HUES64 (cell line): ENCODE measurements around the gene DZIP1. TPM values are rescaled to one million over a fixed set of nuclear protein-coding genes. Genes with fewer than 3 reads are reported as not detected.
"Not testable (repeated sequence)": the region's sequence is repeated elsewhere in the genome, so short reads cannot be mapped to it uniquely, and the experiment has no call there.

ENCODE experiments used
- H3K27ac ChIP-seq: 2 replicates; pipeline ENCODE4 v1.7.0; 2013; ENCODE audit warnings: low read depth, low read length, inconsistent platforms
- H3K27me3 ChIP-seq: 2 replicates; pipeline ENCODE4 v1.6.1; 2013; ENCODE audit warnings: mild to moderate bottlenecking, low read length; ENCODE audit not compliant: insufficient read depth
- H3K36me3 ChIP-seq: 2 replicates; pipeline ENCODE4 v1.6.1; 2013; ENCODE audit warnings: mild to moderate bottlenecking, low read length; ENCODE audit not compliant: insufficient read depth
- H3K4me1 ChIP-seq: 2 replicates; pipeline ENCODE4 v1.6.1; 2013; ENCODE audit warnings: mild to moderate bottlenecking, low read length, moderate library complexity; ENCODE audit not compliant: insufficient read depth
- H3K4me3 ChIP-seq: 2 replicates; pipeline ENCODE4 v1.5.1; 2013; ENCODE audit warnings: mild to moderate bottlenecking, low read length, moderate library complexity
- H3K9ac ChIP-seq: 2 replicates; pipeline ENCODE4 v1.6.1; 2013; ENCODE audit warnings: mild to moderate bottlenecking, low read depth, low read length
- H3K9me3 ChIP-seq: 2 replicates; pipeline ENCODE4 v1.6.1; 2013; ENCODE audit warnings: low read depth, low read length; ENCODE audit not compliant: insufficient read depth
- WGBS: fragments of 150-250, 120-280 bp; methylation state at CpG from one replicate; pipeline ENCODE4 v1.1.7; 2013; ENCODE audit warnings: missing lambda C conversion rate; 5-methylcytosine and 5-hydroxymethylcytosine counted together
- polyA plus RNA-seq, 2 experiments: library from polyadenylated mRNA; stranded (reverse); fragments of 50-300 nt; gene quantifications; one replicate each; pipeline ENCODE4 v1.2.3, GENCODE V29; 2013

DZIP1 gene
- 22.0 TPM for polyA plus RNA-seq (2013, experiment 1 of 2)
- 33.2 TPM for polyA plus RNA-seq (2013, experiment 2 of 2)

- H3K27ac ChIP-seq: peak within 1 kb of the TSS; percentile 54; the same call in 1 of the 2 replicates
- WGBS: 6% methylated on average over 29 of the region's 30 CpGs
- H3K36me3 ChIP-seq: peaks cover 13% of the 10 kb centered on the region
- H3K4me1 ChIP-seq: peaks cover 20% of the 10 kb centered on the region
- H3K27me3 ChIP-seq: peaks cover 17% of the 10 kb centered on the region
- peak within 1 kb of the TSS; percentile 74 for H3K4me3 ChIP-seq
- H3K9me3 ChIP-seq: no peaks in the 10 kb centered on the region
- peak within 1 kb of the TSS; percentile 85 for H3K9ac ChIP-seq
Observed at GRCh38 chr13:95644601-95645052, at the start of gene DZIP1. Gene DZIP1, minus strand, starts transcription at chr13:95644706. Its CDS starts 2,677 bp downstream, at chr13:95642029.

GRCh38 chr13:95690986-95691385 lies 46.5 kb upstream of the DZIP1 start:
- H3K9me3 ChIP-seq, H3K27me3 ChIP-seq, H3K27ac ChIP-seq, H3K4me1 ChIP-seq, H3K4me3 ChIP-seq, H3K9ac ChIP-seq, H3K36me3 ChIP-seq: not testable (repeated sequence)
- 97% methylated on average over 23 of the region's 28 CpGs for WGBS

GRCh38 chr13:95689582-95689926 lies 45.0 kb upstream of the DZIP1 start:
- H3K27me3 ChIP-seq: no peaks in the 10 kb centered on the region
- no peak overlapping the region for H3K27ac ChIP-seq
- H3K4me1 ChIP-seq: peaks cover 2% of the 10 kb centered on the region; the same call in 1 of the 2 replicates
- WGBS: 93% methylated on average over 3 of the region's 3 CpGs
- H3K9me3 ChIP-seq: no peaks in the 10 kb centered on the region
- no peaks in the 10 kb centered on the region for H3K36me3 ChIP-seq
- no peak overlapping the region for H3K4me3 ChIP-seq
- H3K9ac ChIP-seq: no peak overlapping the region

GRCh38 chr13:95684960-95685359 lies 40.5 kb upstream of the DZIP1 start:
- H3K36me3 ChIP-seq, H3K9ac ChIP-seq, H3K4me1 ChIP-seq, H3K27ac ChIP-seq, H3K27me3 ChIP-seq, H3K9me3 ChIP-seq, H3K4me3 ChIP-seq: not testable (repeated sequence)
- 93% methylated on average over 5 of the region's 5 CpGs for WGBS

- Histone ChIP-seq H3K27me3 (no peaks in the 10 kb centered on the region), H3K36me3 (no peaks in the 10 kb centered on the region), H3K9me3 (no peaks in the 10 kb centered on the region), H3K4me3 (no peak overlapping the region), H3K4me1 (peaks cover 7% of the 10 kb centered on the region; the same call in 1 of the 2 replicates), H3K9ac (no peak overlapping the region), H3K27ac (no peak overlapping the region)
- WGBS: 53% methylated on average over 2 of the region's 2 CpGs
Observed at GRCh38 chr13:95684418-95684817, 39.9 kb upstream of the DZIP1 start.

GRCh38 chr13:95679722-95680121 lies 35.2 kb upstream of the DZIP1 start:
- no peak overlapping the region for H3K4me3 ChIP-seq
- no peaks in the 10 kb centered on the region for H3K36me3 ChIP-seq
- 78% methylated on average over 2 of the region's 2 CpGs for WGBS
- H3K9me3 ChIP-seq: no peaks in the 10 kb centered on the region
- H3K9ac ChIP-seq: no peak overlapping the region
- H3K4me1 ChIP-seq: peaks cover 24% of the 10 kb centered on the region
- H3K27me3 ChIP-seq: peaks cover 10% of the 10 kb centered on the region; the same call in 1 of the 2 replicates
- no peak overlapping the region for H3K27ac ChIP-seq

GRCh38 chr13:95678967-95679366 lies 34.5 kb upstream of the DZIP1 start:
- H3K4me3 ChIP-seq: peak overlapping the region; percentile 77; the same call in 1 of the 2 replicates
- H3K9ac ChIP-seq: no peak overlapping the region
- H3K27me3 ChIP-seq: peaks cover 10% of the 10 kb centered on the region; the same call in 1 of the 2 replicates

GRCh38 chr13:95677564-95678266 lies 33.2 kb upstream of the DZIP1 start:
- Histone ChIP-seq H3K36me3 (no peaks in the 10 kb centered on the region), H3K9me3 (no peaks in the 10 kb centered on the region), H3K4me1 (peaks cover 17% of the 10 kb centered on the region; the same call in 1 of the 2 replicates), H3K4me3 (peak overlapping the region; percentile 77), H3K27me3 (peaks cover 10% of the 10 kb centered on the region; the same call in 1 of the 2 replicates), H3K27ac (no peak overlapping the region), H3K9ac (peak overlapping the region; percentile 89)
- WGBS: 3% methylated on average over 28 of the region's 30 CpGs

More at GRCh38 chr13:95678967-95679366, 34.5 kb upstream of the DZIP1 start:
- H3K9me3 ChIP-seq: no peaks in the 10 kb centered on the region
- H3K4me1 ChIP-seq: peaks cover 17% of the 10 kb centered on the region; the same call in 1 of the 2 replicates
- no peak overlapping the region for H3K27ac ChIP-seq
- 80% methylated on average over 4 of the region's 4 CpGs for WGBS
- H3K36me3 ChIP-seq: no peaks in the 10 kb centered on the region

- under 1% methylated on average over 90 of the region's 90 CpGs for WGBS
- H3K9ac ChIP-seq: peak within 1 kb of the TSS; percentile 89
- no peaks in the 10 kb centered on the region for H3K9me3 ChIP-seq
- no peaks in the 10 kb centered on the region for H3K36me3 ChIP-seq
- peak within 1 kb of the TSS; percentile 68; the same call in 1 of the 2 replicates for H3K27ac ChIP-seq
- peaks cover 17% of the 10 kb centered on the region; the same call in 1 of the 2 replicates for H3K4me1 ChIP-seq
- H3K4me3 ChIP-seq: peak within 1 kb of the TSS; percentile 77
- peaks cover 10% of the 10 kb centered on the region; the same call in 1 of the 2 replicates for H3K27me3 ChIP-seq
Observed at GRCh38 chr13:95676762-95677563, 32.5 kb upstream of the DZIP1 start, which contains the start of gene DNAJC3. Gene DNAJC3, plus strand, starts transcription at chr13:95677139. Its CDS starts 117 bp downstream, at chr13:95677256.

- peak overlapping the region; percentile 77 for H3K4me3 ChIP-seq
- H3K4me1 ChIP-seq: peaks cover 17% of the 10 kb centered on the region; the same call in 1 of the 2 replicates
- H3K27me3 ChIP-seq: peaks cover 10% of the 10 kb centered on the region; the same call in 1 of the 2 replicates
- under 1% methylated on average over 32 of the region's 32 CpGs for WGBS
- no peaks in the 10 kb centered on the region for H3K36me3 ChIP-seq
- peak overlapping the region; percentile 68; the same call in 1 of the 2 replicates for H3K27ac ChIP-seq
- H3K9ac ChIP-seq: peak overlapping the region; percentile 78
- H3K9me3 ChIP-seq: 0 out of 2 replicates have a peak, but pooled peaks cover 2% of the 10 kb centered on the region
Observed at GRCh38 chr13:95676105-95676761, 31.7 kb upstream of the DZIP1 start.
